GM18499 (cell line): ENCODE measurements around the gene BAIAP2.
"Not testable (repeated sequence)": the region's sequence is repeated elsewhere in the genome, so short reads cannot be mapped to it uniquely, and the experiment has no call there.

Source experiments
- ATAC-seq: cut with Tn5 transposase; IDR thresholded peaks from one replicate; pipeline ENCODE4 v1.9.1; 2021; ENCODE audit warnings: moderate number of reproducible peaks; ENCODE audit not compliant: insufficient read depth, unreplicated experiment

BAIAP2 gene

DNA sequence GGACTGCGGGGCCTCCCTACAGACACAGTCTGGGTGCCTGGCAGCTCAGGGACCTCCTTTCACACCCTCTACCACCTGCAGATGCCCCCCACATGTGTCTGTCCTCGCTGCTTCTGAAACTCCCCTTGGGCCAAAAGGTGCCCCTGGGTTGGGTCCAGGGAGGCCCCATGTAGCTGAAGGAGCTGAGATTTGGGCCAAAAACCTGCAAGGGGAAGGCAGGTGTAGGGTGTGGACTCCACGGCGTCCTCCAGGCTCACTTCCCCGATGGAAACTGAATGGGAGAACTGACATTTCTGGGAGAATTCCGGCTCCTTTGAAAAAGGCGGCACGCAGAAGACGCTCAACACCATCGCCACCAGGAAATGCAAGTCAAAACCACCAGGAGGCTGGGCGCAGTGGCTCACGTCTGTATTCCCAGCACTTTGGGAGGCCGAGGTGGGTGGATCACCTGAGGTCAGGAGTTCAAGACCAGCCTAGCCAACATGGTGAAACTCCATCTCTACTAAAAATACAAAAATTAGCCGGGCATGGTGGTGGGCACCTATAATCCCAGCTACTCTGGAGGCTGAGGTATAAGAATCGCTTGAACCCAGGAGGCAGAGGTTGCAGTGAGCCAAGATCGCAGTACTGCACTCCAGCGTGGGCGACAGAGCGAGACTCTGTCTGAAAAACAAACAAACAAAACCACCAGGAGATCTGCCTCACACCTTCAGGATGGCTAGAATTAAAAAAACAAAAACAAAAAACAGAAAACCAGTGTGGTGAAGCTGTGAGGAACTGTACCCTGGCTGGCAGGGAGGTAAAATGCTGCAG lies 13.2 kb upstream of the BAIAP2 start:
- no peak for ATAC-seq

DNA sequence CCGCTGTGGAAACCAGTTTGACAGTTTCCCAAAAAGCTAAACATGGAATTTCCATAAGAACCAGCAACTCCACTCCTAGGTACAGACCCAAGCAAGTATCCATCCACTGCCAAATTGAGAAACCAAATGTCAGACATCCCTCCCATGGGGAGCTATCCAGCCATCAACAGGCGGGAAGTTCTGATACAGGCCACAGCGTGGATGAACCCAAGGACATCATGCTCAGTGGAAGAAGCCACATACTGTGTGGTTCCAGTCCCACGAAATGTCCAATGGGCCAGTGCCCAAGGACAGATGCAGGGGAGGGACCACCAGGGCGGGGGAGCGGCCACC lies 12.6 kb upstream of the BAIAP2 start:
- no peak for ATAC-seq

DNA sequence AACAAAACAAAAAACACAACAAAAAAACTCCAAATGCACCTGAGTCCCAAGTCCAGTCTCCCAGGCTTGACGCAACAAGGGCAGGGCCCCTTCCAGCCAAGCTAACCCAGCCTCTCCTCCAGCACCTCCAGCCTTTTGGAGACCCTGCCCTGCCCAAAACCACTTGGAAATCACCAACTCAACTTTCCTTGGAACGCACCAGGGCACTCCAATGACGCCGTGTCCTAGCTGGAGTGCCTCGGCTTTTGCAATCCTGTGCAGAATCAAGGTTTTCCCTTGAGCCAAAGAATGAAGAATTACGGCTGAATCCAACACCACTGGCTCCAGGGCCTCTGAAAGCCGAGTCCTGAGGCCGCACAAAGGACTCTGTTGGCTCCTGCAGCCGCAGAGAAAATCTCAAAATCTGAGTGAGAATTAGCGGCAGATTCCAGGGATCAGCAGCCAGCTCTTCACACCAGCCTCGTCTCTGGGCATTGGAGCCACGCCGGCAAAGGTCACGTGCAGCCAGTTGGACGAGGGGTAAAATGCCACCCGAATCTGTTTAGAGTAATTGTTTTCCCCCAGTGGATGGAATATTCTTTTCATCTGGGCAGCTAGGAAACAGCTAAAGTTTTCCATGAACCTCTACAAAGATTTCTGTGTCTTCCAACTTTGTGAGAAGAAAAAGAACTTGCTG lies 9.7 kb upstream of the BAIAP2 start:
- no peak for ATAC-seq

DNA sequence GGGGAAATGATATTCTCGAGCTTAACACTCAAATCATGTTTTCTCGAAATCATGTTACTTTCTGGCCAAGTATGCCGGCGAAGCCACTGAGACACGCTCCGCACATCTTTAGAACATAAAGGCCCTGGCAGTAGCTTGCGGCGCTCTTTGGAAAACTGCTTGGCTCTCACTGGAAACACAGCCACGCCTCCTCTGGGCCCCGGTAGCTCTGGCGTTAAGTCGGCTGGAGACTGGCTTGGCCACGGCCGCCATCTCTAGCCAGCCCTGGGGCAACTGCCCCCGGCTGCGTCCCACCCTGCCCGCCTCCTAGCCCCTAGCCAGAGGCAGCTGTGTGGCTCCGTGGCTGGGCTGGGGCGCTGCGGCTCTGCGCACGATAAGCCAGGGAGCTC lies 9.2 kb upstream of the BAIAP2 start:
- ATAC-seq: no peak

DNA sequence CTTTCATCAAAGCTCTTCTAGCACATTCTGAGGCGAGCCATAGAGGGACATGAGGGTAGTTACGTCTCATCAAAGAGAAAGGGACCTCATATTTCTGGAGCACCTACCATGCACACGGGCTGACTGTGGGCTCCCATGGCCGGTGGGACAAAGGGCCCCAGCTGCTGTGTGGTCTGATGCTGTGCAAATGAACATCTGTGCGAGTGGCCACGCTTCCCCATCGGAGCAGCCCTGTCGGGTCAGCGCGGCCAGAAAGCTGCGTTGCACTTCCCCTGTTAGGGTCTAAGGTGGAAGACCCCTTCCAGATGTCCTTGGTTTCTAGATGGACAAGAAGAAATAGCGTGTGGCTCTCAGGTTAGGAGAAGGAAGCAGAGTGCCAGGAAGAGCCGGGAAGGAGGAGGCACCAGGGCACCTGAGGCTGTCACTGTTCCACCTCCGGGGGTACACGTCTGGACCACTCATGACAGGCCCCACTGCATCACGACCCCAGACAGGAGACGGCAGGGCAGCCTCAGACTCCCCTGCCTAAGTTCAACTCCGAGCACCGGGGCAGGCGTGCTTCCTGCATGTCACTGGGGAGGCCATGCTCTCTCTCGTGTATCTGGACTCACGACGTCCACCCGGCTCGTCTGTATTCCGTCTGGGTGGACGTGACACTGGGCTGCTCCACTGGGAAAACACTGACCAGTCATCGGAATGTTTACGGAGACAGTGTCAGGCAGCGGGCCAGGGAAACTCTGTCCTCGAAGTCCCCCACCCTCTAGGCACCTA lies 8.5 kb upstream of the BAIAP2 start:
- ATAC-seq: no peak

DNA sequence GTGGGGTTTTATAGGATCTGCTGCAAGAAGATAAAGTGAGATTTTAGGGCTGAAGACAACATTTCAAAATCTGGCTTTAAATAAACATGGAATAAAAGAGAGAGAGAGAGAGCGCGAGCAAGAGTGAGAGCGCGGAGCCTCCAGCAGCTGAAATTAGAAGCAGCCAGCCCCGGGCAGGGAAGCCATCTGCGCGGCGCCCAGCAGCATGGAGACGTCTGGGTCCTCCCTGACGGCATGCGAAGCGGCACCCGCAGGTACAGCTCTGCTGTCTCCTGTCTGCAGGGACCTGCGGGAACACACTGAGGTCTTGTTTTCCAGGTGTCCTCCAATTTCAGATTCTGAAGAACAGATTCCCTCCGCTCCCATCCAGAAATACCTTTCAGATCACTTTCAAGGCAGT lies 7.9 kb upstream of the BAIAP2 start:
- no peak for ATAC-seq

DNA sequence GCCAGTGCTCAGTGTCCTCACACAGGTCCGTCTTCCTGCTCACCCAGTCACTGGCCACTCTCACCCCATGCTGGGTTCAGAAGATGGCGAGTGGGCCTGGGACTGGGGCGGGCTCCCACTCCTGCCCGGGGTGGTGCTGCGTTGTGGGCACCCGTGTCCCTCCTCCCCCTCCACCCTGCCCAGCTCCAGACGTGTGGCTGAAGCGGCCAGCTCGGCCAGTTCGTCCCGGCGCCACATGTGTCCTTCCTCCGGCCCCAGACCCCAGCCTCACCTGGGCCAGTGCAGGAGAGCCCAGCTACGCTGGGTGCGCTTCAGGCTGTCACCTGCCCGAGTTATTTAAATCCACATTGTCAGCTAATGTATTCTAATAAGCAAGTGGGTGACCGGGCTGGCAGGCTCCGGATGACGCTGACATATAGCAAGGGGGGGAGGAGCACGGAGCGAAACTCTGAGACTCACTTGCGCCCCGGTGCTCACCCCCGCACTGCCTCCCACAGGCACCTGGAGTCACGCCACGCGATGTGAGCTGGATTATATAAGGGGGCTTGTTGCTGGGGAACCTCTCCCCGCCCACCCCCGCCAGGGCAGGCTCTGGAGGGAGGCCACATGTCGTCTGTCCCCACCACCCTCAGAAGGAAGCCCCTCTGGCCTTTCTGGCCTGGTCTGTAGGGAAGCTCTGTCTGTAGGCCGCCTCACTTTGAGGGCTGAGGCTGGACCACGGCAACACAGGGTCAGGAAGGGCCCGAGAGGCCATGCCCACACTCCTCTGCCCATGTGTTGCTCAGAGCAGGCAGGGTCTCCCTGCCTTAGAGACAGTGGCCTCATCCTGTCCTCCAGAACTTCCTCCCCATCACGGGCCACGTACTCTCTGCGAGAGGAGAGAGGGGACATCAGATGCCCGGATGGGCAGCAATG lies 7.1 kb upstream of the BAIAP2 start:
- no peak for ATAC-seq

DNA sequence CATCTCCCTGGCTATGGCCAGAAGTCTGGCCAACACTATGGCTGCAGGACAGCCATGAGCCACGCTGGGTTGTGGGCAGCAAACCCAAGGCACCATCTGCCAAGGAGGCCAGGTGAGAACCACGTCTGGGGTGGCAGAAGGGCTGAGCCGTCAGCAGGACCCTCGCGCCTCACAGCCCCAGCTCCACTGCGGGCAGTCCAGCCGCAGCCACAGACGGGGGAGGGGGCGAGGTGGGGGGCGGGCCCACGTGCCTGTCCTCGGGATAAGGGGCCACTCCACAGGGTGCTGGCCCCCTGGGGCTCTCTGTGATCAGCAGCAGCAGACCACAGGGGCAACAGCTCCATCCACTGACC lies 6.5 kb upstream of the BAIAP2 start:
- no peak for ATAC-seq

DNA sequence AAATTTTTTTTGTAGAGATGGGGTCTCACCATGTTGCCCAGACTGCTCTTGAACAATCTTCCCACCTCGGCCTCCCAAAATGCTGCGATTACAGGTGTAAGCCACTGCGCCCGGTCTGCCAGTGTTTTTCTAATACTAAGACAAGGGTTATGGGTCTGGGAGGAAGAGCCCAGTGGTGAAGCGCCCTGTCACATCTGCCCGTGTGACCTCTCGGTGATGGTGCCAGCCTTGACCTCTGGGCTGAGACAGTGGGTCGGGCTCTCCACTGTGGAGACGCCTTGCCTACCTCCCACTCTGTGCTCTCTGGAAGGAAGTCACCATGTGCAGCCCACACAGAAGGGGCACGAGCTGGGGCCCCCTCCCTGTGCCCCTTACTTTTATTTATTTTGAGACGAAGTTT lies 5.1 kb upstream of the BAIAP2 start:
- no peak for ATAC-seq

DNA sequence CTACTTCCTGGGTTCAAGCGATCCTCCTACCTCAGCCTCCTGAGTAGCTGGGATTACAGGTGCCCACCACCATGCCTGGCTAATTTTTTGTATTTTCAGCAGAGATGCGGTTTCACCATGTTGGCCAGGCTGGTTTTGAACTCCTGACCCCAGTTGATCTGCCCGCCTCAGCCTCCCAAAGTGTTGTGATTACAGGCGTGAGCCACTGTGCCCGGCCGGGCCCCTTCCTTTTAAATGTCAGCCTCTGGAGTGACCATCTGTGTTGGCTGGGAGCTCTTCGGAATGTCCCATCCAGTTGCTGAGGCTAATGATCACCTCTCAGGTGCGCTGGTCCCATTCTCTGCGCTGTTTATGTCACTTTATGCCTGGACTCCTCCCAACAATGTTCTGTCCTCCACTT lies 4.6 kb upstream of the BAIAP2 start:
- not testable (repeated sequence) for ATAC-seq

DNA sequence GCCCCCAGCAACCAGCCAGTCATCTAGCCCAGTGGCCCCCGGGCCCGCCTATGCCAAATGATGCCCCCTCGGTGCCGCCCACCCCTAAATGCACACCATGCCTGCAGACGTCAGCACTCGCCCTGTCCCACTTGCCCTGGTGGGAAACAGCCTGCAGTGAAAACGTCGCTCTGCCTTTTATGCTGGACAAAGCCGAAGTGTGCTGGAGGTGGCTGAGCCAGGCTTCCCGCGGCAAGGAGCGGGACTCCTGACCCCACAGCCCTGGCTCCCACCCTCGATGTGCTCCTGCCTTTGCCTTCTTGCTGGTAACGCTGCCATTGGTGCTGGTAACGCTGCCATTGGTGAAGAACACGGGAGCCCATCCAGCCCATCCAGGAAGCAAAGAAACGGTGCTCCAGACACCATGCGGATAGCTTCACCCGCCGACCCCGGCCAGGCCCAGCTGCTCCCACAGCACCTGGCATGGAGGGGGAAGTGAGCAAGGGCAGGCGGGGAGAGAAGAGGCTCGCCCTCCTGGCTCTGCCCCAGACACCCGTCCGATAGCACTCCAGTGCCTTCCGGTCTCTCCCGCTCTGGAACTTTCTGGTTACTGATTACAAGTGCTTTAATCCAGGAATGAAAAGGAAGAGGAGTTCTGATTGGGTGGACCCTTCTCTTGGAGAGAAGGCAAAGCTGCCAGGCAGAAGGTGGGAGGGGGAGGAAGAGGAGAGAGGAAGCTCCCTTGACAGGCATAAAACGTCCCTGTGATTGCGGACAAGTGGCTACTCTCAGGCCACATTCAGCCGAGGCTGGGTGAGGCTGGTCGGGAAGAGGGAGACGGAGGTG lies 4.0 kb upstream of the BAIAP2 start:
- no peak for ATAC-seq

DNA sequence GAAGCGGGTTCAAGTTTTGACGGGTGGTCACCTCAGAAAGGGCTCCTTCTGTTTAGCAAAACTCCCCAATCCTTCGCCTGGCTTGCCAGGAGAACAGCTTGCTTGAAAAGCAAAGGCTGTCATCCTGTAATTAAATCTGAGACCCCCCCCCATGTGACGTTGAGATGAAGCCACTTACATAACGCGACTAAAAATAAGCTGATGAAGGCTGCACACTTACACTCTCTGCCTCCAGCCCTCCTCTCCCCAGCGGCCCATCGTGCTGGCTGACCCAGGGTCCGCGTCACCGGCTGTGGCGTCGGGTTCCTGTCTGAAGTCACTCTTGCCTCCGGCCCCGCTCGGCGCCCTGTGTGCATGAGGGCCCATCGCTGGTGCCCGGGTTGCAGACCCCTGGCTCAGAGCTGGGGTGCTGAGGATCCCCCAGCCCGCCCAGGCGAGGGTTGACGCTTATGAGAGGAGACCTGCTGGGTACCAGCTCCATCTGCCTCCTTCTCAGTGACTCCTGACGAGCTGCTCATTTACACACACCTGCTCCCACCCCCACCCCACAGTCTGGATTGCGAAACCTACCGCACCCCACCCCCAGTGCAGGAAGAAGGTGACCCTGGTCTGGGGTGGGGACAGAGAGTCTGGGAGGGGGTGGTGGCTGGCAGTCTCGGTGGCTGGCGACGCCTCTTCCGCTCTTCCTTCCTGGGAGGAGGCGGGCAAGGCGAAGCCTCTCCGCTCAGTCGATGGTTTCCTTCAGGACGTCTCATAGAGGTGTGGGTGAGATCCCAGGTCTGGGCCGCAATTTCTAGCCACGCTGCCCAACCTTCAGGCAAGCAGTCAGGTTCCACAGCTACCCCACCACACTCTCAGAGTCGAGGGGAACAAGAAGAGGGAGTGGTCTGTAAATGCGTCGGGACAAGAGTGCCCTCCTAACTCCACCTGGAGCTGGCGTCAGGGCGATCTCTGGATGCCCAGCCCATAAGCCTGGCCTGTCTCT lies 3.1 kb upstream of the BAIAP2 start:
- no peak for ATAC-seq

DNA sequence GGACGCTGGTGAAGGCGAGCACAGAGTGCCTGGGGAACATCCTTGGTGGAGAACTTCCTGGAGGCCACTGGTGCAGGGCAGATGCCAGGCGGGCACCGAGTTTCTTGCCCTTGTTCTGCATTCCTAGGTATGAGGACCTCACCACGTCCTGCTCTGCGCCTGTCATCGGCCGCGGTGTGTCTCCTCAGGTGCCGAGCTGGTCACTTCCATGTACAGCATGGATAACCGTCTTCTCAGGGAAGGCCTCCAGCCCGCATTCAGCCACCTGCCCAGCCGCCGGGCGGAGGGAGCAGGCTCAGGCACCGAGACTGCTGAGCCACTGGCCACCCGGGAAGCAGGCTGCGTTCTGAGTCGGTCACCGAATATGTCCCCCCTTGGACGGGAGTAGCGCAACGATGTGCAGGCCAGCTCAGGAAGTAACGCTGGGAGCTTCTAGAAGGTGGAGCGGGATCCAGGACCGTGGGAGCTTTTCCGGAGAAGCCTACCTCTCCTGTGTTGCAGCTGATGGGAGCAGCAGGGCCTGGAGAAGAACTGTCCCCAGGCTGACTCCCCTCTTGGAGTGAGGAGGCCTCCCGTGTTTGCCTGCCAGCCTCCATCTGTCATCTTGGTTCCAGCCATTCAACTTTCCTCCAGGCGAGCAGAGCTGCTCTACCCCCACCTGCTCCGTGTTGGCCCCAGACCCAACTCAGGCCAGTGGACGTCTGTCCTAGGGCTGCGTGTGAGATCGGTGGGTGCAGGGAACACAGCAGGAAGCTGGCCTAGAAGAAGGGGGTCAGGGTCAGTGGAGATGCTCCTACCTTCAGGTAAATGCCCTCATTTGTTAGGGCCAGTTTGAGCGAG lies 2.1 kb upstream of the BAIAP2 start:
- ATAC-seq: no peak

DNA sequence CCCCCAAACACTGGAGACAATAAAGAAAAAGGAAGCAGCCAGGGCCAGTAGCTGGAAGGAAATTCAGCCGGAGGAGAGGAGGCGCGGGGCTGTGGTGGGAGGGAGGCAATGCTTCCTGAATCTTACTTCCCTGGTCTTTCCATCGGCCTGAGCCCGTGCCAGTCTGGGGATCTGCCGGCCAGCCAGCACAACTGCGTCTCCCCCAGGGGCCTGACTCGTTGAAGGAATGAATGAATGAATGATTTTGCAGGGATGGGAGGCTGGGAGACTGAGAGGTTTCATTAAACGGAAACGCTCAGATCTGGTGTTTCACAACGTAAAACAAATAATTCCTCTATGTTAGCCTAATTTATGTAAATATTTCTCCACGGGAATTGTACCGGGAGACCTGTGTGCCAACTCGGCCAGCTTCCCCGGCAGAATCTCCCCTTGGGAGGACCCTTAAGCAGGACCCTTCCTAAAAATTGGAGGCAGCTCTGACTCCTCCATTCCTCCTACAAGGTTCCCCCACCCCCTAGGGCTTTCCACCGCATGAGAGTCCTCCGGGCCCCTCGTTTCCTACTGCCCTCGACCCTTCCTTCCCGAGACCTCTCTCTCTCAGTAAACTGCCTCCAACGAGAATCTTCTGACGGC lies 1.3 kb upstream of the BAIAP2 start:
- no peak for ATAC-seq

DNA sequence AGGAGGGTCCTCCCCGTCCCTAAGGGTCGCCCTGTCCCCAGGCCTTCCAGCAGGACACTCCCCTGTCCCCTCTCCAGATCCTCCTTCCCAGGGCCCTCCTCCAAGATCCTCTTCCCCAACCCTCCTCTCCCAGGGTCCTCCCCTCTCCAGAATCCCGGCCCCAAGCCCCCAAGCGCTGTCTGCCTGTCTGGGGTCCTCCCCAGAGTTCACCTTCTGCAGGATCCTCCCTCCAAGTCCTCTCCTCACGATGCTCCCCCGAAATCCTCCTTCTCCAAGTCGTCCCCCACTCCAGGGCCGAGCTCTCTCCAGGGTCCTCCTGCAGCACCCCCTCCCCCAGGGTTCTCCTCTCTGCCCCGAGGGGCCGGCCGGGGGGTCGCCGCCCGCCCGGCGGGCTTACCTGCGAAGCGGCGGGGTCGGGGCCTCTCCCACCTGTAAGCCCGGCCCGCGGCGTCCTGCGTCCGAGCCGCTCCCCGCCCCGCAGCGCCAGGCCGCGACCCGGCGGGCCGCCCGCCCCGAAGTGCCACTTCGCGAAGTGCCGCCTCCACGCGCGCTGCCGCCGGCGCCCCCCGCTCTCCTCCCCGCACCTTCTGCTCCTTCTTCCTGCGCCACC lies 678 bp upstream of the BAIAP2 start:
- ATAC-seq: no peak

DNA sequence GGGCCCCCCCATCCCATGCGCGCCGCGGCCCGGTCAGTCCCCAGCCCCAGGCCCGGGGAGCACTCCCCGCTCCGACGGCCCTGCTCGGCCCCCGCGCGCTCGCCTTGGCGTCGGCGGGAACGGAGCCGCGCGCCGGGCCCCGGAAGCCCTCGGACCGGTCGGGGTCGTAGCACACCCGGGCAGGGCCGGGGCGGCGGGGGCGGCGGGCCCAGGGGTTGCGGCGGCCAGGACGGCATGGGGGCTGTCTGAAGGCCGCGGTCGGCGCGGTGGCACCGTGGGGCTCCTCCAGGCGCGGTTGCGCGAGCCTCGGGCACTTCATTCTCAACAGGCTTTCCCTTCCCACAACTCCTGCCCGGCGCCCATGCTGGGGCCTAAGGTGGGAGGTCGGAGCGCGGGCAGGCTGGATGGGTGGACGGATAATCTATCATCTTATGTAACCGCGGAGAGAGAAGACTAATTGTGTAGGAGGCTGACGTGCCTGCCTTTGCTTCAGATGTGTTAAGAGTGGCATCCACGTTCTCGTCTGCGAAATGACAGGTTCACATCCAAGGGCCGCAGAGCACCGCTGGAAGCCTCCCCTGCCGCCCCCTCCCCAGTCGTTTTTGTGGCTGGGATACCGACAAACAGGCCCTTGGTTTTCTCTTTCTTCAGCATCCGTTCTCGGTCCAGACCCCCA lies 708 bp downstream of the BAIAP2 start:
- no peak for ATAC-seq
